Placental epithelial cell (primary cell): ENCODE results near the gene CCDC93. TPM values are rescaled to one million over a fixed set of nuclear protein-coding genes. Genes with fewer than 3 reads are reported as not detected.

Source experiments
- small RNA-seq: library from RNA; depleted of rRNA; stranded (forward); fragments of <200 nt; gene quantifications from one replicate; pipeline ENCODE3, GENCODE V24; 2012
- total RNA-seq: library from RNA; depleted of rRNA; stranded (reverse); fragments of >200 nt; gene quantifications from 2 replicates; pipeline ENCODE4 v1.2.3, GENCODE V29; 2012

CCDC93 gene, protein sequence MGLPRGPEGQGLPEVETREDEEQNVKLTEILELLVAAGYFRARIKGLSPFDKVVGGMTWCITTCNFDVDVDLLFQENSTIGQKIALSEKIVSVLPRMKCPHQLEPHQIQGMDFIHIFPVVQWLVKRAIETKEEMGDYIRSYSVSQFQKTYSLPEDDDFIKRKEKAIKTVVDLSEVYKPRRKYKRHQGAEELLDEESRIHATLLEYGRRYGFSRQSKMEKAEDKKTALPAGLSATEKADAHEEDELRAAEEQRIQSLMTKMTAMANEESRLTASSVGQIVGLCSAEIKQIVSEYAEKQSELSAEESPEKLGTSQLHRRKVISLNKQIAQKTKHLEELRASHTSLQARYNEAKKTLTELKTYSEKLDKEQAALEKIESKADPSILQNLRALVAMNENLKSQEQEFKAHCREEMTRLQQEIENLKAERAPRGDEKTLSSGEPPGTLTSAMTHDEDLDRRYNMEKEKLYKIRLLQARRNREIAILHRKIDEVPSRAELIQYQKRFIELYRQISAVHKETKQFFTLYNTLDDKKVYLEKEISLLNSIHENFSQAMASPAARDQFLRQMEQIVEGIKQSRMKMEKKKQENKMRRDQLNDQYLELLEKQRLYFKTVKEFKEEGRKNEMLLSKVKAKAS
- total RNA-seq, result 15.5 and 18.8 TPM in 2 replicates

GRCh38 chr2:118013724-118014491 is at the start of gene CCDC93:
TSS of gene CCDC93 (minus strand) at chr2:118014070. CDS start at chr2:118013995, 75 bp downstream.

Small RNA genes lying within 50 kb of the gene (small RNA-seq; reads per million reads assigned to genes)
- not detected for gene RN7SL111P

Other genes with a start within 250 kb of the CCDC93 start
- gene DDX18, start 199.4 kb downstream of the CCDC93 start, total RNA-seq, result 29.8 and 42.6 TPM in 2 replicates
- gene INSIG2, start 74.4 kb upstream of the CCDC93 start, total RNA-seq, result 5.5 and 7.2 TPM in 2 replicates